Esophagus squamous epithelium (tissue), 5 donors: ENCODE data around the gene TBC1D10A. TPM values are rescaled to one million over a fixed set of nuclear protein-coding genes. Genes with fewer than 3 reads are reported as not detected.

Source experiments
- DNase-seq: peaks from one replicate; lab custom pipeline; 2025; lab: John Stamatoyannopoulos, UW
- H3K27ac ChIP-seq, 4 donors: fragments of 200-600 bp; sonication (generic); one replicate each; pipeline ENCODE4 v1.5.1; 2016 to 2019; ENCODE audit warnings: mild to moderate bottlenecking in 1 of 4
- H3K27me3 ChIP-seq, 4 donors: fragments of 200-600 bp; sonication (generic); 1 replicate in 3 of 4; 2 replicates in 1 of 4; pipeline versions ENCODE4 v1.5.1 to v1.6.0; 2017 to 2021; ENCODE audit warnings: antibody characterized with exemption in 1 of 4
- H3K36me3 ChIP-seq, 3 donors: fragments of 200-600 bp; sonication (generic); one replicate each; pipeline ENCODE4 v1.5.1; 2016 to 2019
- H3K4me1 ChIP-seq, 3 donors: fragments of 200-600 bp; sonication (generic); one replicate each; pipeline ENCODE4 v1.5.1; 2017 to 2019
- H3K4me3 ChIP-seq, 4 donors: fragments of 200-600 bp; sonication (generic); 1 replicate in 3 of 4; 2 replicates in 1 of 4; pipeline ENCODE4 v1.5.1; 2016 to 2019; ENCODE audit warnings: mild to moderate bottlenecking in 2 of 4, moderate library complexity in 1 of 4
- H3K9me3 ChIP-seq, 3 donors: fragments of 200-600 bp; sonication (generic); one replicate each; pipeline ENCODE4 v1.5.1; 2016 to 2019
- CTCF ChIP-seq, 6 experiments: fragments of 450-650 bp in 4 of 6; fragments of 200-600 bp in 2 of 6; sonication (generic) in 2 of 6; IDR thresholded peaks; one replicate each; pipeline ENCODE4 v1.5.1; 2016 to 2019; ENCODE audit warnings: antibody characterized with exemption in 6 of 6, mild to moderate bottlenecking in 4 of 6, moderate library complexity in 4 of 6
- POLR2A ChIP-seq, 4 donors: fragments of 450-650 bp; IDR thresholded peaks; one replicate each; pipeline ENCODE4 v1.6.1; 2017; ENCODE audit warnings: antibody characterized with exemption in 4 of 4, mild to moderate bottlenecking in 4 of 4, moderate library complexity in 3 of 4
- WGBS, 2 donors: methylation state at CpG; one replicate each; pipeline ENCODE4 v1.1.5; 2018; 5-methylcytosine and 5-hydroxymethylcytosine counted together
- intact Hi-C: fragments of 100-400 bp; cut with DNase I; formaldehyde crosslinking; loops from one replicate; pipeline ENCODE4 v1.15.0; 2022
- total RNA-seq, 4 donors: library from RNA; depleted of rRNA; stranded (reverse); fragments of >200 nt; gene quantifications; one replicate each; pipeline ENCODE4 v1.1.0, GENCODE V29; 2016
- donor health status: DM: yes; HTN: yes; CAD: no.

TBC1D10A gene
- total RNA-seq, 4 donors from 2014 or later = 40.7 to 55.1 (median 47.0) TPM

GRCh38 chr22:30304495-30305244 lies 22.1 kb downstream of the TBC1D10A start:
- Histone ChIP-seq H3K4me1 (peaks cover 78 to 100% (median 88%) of the 10 kb centered on the region in 3 donors), H3K27me3 (no peaks in the 10 kb centered on the region), H3K36me3 (peaks cover 0 to 41% (median 4%) of the 10 kb centered on the region in 3 donors), H3K9me3 (no peaks in the 10 kb centered on the region), H3K4me3 (peak overlapping the region in 2 of 4 donors; percentile 8 to 47), H3K27ac (peak overlapping the region; percentile 88 to 99 (median 94))
- TF ChIP-seq POLR2A (IDR thresholded peaks at IDR 0.05) (peak in 1 of 4 donors; percentile 10), CTCF (IDR thresholded peaks at IDR 0.05) (no peak)
- intact Hi-C loops = no loop called here
- no peak for DNase-seq
- WGBS, 2 donors = 14 to 40% methylated on average over 5 to 6 of the region's 7 CpGs

GRCh38 chr22:30302810-30303138 lies 24.0 kb downstream of the TBC1D10A start:
- H3K4me3 ChIP-seq = no peak overlapping the region
- no peaks in the 10 kb centered on the region for H3K27me3 ChIP-seq

GRCh38 chr22:30301995-30302809 lies 24.5 kb downstream of the TBC1D10A start:
- no peaks in the 10 kb centered on the region for H3K9me3 ChIP-seq
- intact Hi-C loops = no loop called here
- H3K27me3 ChIP-seq = no peaks in the 10 kb centered on the region
- WGBS, 2 donors = 19 to 54% methylated on average over 3 to 9 of the region's 9 CpGs
- H3K36me3 ChIP-seq = peaks cover 0 to 66% (median 8%) of the 10 kb centered on the region in 3 donors
- H3K27ac ChIP-seq = peak overlapping the region; percentile 88 to 99 (median 94)
- H3K4me3 ChIP-seq = no peak overlapping the region
- no peak for DNase-seq
- peaks cover 79 to 100% (median 85%) of the 10 kb centered on the region in 3 donors for H3K4me1 ChIP-seq
- TF ChIP-seq CTCF (IDR thresholded peaks at IDR 0.05) = no peak
- TF ChIP-seq POLR2A (IDR thresholded peaks at IDR 0.05) = peak in 1 of 4 donors; percentile 15

More at GRCh38 chr22:30302810-30303138, 24.0 kb downstream of the TBC1D10A start:
- Histone ChIP-seq H3K27ac (peak overlapping the region; percentile 88 to 99 (median 94)), H3K9me3 (no peaks in the 10 kb centered on the region), H3K36me3 (peaks cover 0 to 60% (median 4%) of the 10 kb centered on the region in 3 donors), H3K4me1 (peaks cover 77 to 100% (median 85%) of the 10 kb centered on the region in 3 donors)
- TF ChIP-seq POLR2A (IDR thresholded peaks at IDR 0.05) = no peak
- TF ChIP-seq CTCF (IDR thresholded peaks at IDR 0.05) = no peak
- 37 to 45% methylated on average over 5 of the region's 5 CpGs for WGBS, 2 donors
- intact Hi-C loops = no loop called here
- no peak for DNase-seq

GRCh38 chr22:30299322-30299721 lies 27.4 kb downstream of the TBC1D10A start:
- WGBS, 2 donors = 80 to 88% methylated on average over 12 of the region's 13 CpGs
- Histone ChIP-seq H3K9me3 (no peaks in the 10 kb centered on the region), H3K27me3 (no peaks in the 10 kb centered on the region), H3K4me3 (no peak overlapping the region), H3K36me3 (peaks cover 13 to 95% (median 21%) of the 10 kb centered on the region in 3 donors), H3K27ac (peak overlapping the region; percentile 77 to 99 (median 90)), H3K4me1 (peaks cover 59 to 100% (median 70%) of the 10 kb centered on the region in 3 donors)
- intact Hi-C loops = no loop called here
- TF ChIP-seq CTCF (IDR thresholded peaks at IDR 0.05) (no peak), POLR2A (IDR thresholded peaks at IDR 0.05) (no peak)
- DNase-seq = no peak
